Thyroid gland (tissue), 4 donors: ENCODE results near the gene PLIN1. TPM values are rescaled to one million over a fixed set of nuclear protein-coding genes. Genes with fewer than 3 reads are reported as not detected.
"Not testable (repeated sequence)": the region's sequence is repeated elsewhere in the genome, so short reads cannot be mapped to it uniquely, and the experiment has no call there.

ENCODE experiments used
- DNase-seq, 2 donors: peaks; one replicate each; pipeline ENCODE4 v3.0.0-alpha.2; 2019
- H3K27ac ChIP-seq, 3 donors: fragments of 200-600 bp; sonication (generic); 1 replicate in 2 of 3; 2 replicates in 1 of 3; pipeline ENCODE4 v1.5.1; 2016 to 2019; ENCODE audit warnings: mild to moderate bottlenecking in 1 of 3, moderate library complexity in 1 of 3
- H3K27me3 ChIP-seq: fragments of 200-600 bp; sonication (generic); one replicate; pipeline ENCODE4 v1.5.1; 2019
- H3K36me3 ChIP-seq, 2 donors: fragments of 200-600 bp; sonication (generic); one replicate each; pipeline ENCODE4 v1.5.1; 2016 to 2019
- H3K4me1 ChIP-seq, 2 donors: fragments of 200-600 bp; sonication (generic); one replicate each; pipeline ENCODE4 v1.5.1; 2017 to 2019
- H3K4me3 ChIP-seq, 3 donors: fragments of 200-600 bp; sonication (generic); replicated peaks in 1 of 3; 1 replicate in 2 of 3; 2 replicates in 1 of 3; pipeline ENCODE4 v1.5.1; 2016; ENCODE audit warnings: mild to moderate bottlenecking in 1 of 3
- H3K9me3 ChIP-seq: fragments of 200-600 bp; sonication (generic); one replicate; pipeline ENCODE4 v1.5.1; 2017
- POLR2A ChIP-seq, 2 donors: fragments of 450-650 bp; IDR thresholded peaks; one replicate each; pipeline ENCODE4 v1.6.1; 2017; ENCODE audit warnings: antibody characterized with exemption in 2 of 2, mild to moderate bottlenecking in 2 of 2, moderate library complexity in 1 of 2
- WGBS, 2 donors: methylation state at CpG; one replicate each; pipeline ENCODE4 v1.1.5; 2017; 5-methylcytosine and 5-hydroxymethylcytosine counted together
- intact Hi-C: fragments of 100-400 bp; cut with DNase I; formaldehyde crosslinking; loops from one replicate; pipeline ENCODE4 v1.15.1; 2023
- total RNA-seq, 4 donors: library from RNA; depleted of rRNA; stranded (reverse); fragments of >200 nt; gene quantifications; one replicate each; pipeline ENCODE4 v1.2.3, GENCODE V29; 2016
- TF ChIP-seq, protein P1 (sequence below), 6 experiments: fragments of 200-600 bp in 3 of 6; fragments of 450-650 bp in 3 of 6; sonication (generic) in 3 of 6; IDR thresholded peaks; one replicate each; pipeline ENCODE4 v1.5.1; 2016 to 2019; ENCODE audit warnings: antibody characterized with exemption in 6 of 6, mild to moderate bottlenecking in 2 of 6, inconsistent platforms in 1 of 6, moderate library complexity in 1 of 6

PLIN1 gene
- total RNA-seq, 4 donors from 2014 or later = 3.3 to 9.9 (median 6.0) TPM

DNA sequence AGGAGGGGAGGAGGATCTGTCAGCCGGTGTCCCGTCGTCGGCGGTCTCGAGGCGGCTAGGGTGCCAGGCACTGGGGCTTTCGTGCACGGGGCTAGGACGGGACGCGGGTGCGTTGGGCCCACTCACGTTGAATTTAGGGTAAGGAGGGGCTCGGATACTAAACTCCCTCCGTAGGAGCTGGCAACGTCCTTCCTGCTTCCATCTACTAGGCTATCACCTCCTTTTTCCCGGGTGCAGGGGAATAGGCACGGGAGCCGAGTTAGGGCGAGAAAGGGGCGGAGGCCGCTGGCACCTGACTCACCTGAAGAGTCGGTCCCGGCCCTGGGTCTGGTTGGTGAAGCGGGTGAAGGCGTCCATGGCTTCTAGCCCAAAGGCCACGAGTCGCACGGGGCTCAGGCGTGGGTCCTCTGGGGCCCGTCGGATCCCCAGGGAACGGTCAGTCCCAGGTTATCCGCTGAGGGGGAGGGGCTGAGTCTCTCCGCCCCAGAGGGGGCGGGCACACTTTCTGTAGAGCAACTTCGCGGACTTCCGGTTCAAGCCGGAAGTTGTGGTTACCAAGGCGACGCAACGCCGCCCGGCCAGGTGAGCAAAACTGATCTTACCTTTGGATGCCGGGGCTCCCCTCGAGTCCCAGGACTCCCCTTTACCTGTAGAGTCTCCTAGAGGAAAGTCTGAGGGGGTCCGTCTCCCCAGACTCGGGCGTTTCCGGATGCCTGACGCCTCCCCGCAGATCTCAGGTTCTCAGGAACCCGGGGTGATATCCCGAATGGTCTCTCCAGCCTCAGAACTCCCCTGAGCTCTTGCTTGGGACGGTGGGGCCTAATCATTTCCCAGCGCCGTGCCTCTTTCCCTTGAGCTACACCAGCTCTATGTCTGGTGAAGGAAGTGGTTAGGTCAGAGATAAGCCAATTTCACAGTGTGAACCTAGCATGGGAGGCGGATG, 11.4 kb upstream of the PLIN1 start, which contains the start of the genes PEX11A and WDR93:
Gene PEX11A (minus strand): TSS at position 479 of the 943 bp plus-strand sequence. CDS start 122 bp downstream, at position 357.
Gene WDR93 (plus strand): TSS at position 536 of the 943 bp plus-strand sequence. CDS start 10,936 bp downstream, outside the sequence.
- H3K36me3 ChIP-seq = no peaks in the 10 kb centered on the region
- H3K27ac ChIP-seq = peak within 1 kb of the TSS in 2 of 3 donors; percentile 24 to 72
- H3K4me1 ChIP-seq = peaks cover 14 to 18% of the 10 kb centered on the region in 2 donors
- peak in 1 of 2 donors; percentile 75 for TF ChIP-seq POLR2A (IDR thresholded peaks at IDR 0.05)
- TF ChIP-seq, protein P1, sequence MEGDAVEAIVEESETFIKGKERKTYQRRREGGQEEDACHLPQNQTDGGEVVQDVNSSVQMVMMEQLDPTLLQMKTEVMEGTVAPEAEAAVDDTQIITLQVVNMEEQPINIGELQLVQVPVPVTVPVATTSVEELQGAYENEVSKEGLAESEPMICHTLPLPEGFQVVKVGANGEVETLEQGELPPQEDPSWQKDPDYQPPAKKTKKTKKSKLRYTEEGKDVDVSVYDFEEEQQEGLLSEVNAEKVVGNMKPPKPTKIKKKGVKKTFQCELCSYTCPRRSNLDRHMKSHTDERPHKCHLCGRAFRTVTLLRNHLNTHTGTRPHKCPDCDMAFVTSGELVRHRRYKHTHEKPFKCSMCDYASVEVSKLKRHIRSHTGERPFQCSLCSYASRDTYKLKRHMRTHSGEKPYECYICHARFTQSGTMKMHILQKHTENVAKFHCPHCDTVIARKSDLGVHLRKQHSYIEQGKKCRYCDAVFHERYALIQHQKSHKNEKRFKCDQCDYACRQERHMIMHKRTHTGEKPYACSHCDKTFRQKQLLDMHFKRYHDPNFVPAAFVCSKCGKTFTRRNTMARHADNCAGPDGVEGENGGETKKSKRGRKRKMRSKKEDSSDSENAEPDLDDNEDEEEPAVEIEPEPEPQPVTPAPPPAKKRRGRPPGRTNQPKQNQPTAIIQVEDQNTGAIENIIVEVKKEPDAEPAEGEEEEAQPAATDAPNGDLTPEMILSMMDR (IDR thresholded peaks at IDR 0.05) = no peak
- intact Hi-C loops = no loop called here
- DNase-seq = peak; percentile 88 to 90
- no peaks in the 10 kb centered on the region for H3K27me3 ChIP-seq
- WGBS, 2 donors = 3% methylated on average over 42 to 49 of the region's 60 CpGs
- H3K4me3 ChIP-seq = peak within 1 kb of the TSS; percentile 45 to 84 (median 66)
- no peaks in the 10 kb centered on the region for H3K9me3 ChIP-seq

DNA sequence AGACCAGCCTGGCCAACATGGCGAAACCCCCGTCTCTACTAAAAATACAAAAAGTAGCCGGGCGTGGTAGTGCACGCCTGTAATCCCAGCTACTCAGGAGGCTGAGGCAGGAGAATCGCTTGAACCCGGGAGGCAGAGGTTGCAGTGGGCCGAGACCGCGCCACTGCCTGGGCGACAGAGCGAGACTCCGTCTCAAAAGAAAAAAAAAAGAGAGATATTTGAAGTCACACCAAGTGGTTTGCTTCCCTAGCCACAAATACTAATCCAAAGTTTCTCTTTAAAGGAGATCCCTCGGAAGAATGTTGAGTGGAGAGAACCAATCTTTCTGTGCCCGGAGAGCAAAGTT, 10.7 kb upstream of the PLIN1 start:
- DNase-seq, H3K36me3 ChIP-seq, intact Hi-C loops, H3K27me3 ChIP-seq, H3K9me3 ChIP-seq: not testable (repeated sequence)
- H3K27ac ChIP-seq = peak overlapping the region in 2 of 3 donors; percentile 24 to 72
- H3K4me1 ChIP-seq = peaks cover 14 to 18% of the 10 kb centered on the region in 2 donors
- peak overlapping the region; percentile 45 to 84 (median 66) for H3K4me3 ChIP-seq
- 49 to 56% methylated on average over 15 of the region's 15 CpGs for WGBS, 2 donors

DNA sequence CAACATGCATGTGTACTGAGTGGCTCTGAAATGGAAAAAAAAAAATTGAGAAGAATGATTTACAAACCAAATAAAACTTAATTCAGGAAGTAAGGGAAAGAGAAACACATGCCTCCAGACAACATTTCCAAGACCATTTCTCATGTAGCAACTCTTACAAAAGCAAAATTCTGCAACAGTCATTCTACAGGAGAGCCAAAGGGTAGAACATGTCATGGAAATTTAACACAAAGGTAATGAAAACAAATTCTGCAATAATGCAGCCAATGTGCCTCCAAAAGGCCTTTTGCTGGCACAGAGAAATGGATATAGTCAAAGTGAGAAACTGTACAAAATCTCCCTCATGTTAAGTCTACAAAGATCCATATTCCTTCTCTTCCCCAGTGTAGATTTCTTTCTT, 7.4 kb upstream of the PLIN1 start:
- Histone ChIP-seq H3K9me3 (no peaks in the 10 kb centered on the region), H3K27ac (no peak overlapping the region), H3K4me3 (no peak overlapping the region), H3K4me1 (peaks cover 18 to 20% of the 10 kb centered on the region in 2 donors), H3K36me3 (no peaks in the 10 kb centered on the region), H3K27me3 (no peaks in the 10 kb centered on the region)
- DNase-seq = no peak
- no peak for TF ChIP-seq POLR2A (IDR thresholded peaks at IDR 0.05)
- TF ChIP-seq, protein P1 (IDR thresholded peaks at IDR 0.05) = no peak
- intact Hi-C loops = no loop called here

DNA sequence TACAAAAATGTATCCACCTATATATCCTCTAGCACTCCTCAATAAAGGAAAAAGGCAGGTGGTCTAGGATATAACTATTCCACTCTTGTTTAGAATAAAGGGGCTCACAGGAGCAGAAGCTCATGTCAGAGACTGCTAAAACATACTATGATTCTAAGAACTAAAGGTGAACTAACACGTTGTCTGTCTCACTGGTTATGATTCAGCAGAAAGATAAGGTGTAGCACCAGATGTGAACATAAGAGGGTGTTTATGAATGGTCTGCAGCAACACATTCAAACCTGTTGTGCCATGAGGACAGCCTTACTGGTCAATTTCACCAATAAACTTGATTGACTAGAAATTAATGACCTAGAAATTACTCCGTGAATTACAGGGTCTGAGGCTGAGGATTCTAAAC, 6.8 kb upstream of the PLIN1 start:
- Histone ChIP-seq H3K36me3 (no peaks in the 10 kb centered on the region), H3K4me3 (no peak overlapping the region), H3K4me1 (peaks cover 20 to 25% of the 10 kb centered on the region in 2 donors), H3K27ac (no peak overlapping the region), H3K27me3 (no peaks in the 10 kb centered on the region), H3K9me3 (no peaks in the 10 kb centered on the region)
- 84 to 90% methylated on average over 2 of the region's 2 CpGs for WGBS, 2 donors
- DNase-seq = no peak
- intact Hi-C loops = no loop called here
- no peak for TF ChIP-seq POLR2A (IDR thresholded peaks at IDR 0.05)
- TF ChIP-seq, protein P1 (IDR thresholded peaks at IDR 0.05) = no peak

DNA sequence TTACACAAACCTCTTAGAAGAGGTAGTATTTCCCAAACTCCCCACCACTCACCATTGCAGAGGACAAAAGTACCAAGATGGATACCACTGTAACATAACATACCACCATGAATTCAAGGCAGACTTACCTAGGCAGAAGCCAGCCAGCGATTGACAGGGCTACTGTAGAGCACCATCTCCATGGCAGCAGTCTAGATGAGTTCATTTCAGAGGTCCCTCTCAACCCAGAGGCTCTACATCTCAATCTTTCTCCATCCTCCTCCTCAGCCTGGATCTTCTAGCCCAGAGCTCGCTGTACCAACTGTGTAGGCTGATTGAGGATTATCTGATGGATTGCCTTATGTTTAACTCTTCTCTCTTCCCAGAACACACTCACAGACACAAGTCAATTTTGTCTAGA, 2.0 kb upstream of the PLIN1 start:
- peaks cover 23 to 33% of the 10 kb centered on the region in 2 donors for H3K4me1 ChIP-seq
- no peaks in the 10 kb centered on the region for H3K36me3 ChIP-seq
- intact Hi-C loops = no loop called here
- H3K27ac ChIP-seq = peak overlapping the region in 2 of 3 donors; percentile 74 to 86
- no peak overlapping the region for H3K4me3 ChIP-seq
- H3K27me3 ChIP-seq = no peaks in the 10 kb centered on the region
- TF ChIP-seq POLR2A (IDR thresholded peaks at IDR 0.05) = no peak
- TF ChIP-seq, protein P1 (IDR thresholded peaks at IDR 0.05) = no peak
- 91 to 98% methylated on average over 2 of the region's 2 CpGs for WGBS, 2 donors
- no peaks in the 10 kb centered on the region for H3K9me3 ChIP-seq
- no peak for DNase-seq
